Vagina (tissue), 2 donors: ENCODE data around the gene TEX54. TPM values are rescaled to one million over a fixed set of nuclear protein-coding genes. Genes with fewer than 3 reads are reported as not detected.

Experiments
- DNase-seq, 2 donors: peaks; one replicate each; pipeline ENCODE4 v3.0.0-alpha.2; 2017; ENCODE audit errors: extremely low spot score in 2 of 2
- H3K27ac ChIP-seq: fragments of 200-600 bp; sonication (generic); one replicate; pipeline ENCODE4 v1.5.1; 2019
- H3K27me3 ChIP-seq: fragments of 200-600 bp; sonication (generic); one replicate; pipeline ENCODE4 v1.5.1; 2019
- H3K36me3 ChIP-seq, 2 donors: fragments of 200-600 bp; sonication (generic); one replicate each; pipeline ENCODE4 v1.5.1; 2017 to 2019
- H3K4me1 ChIP-seq: fragments of 200-600 bp; sonication (generic); one replicate; pipeline ENCODE4 v1.5.1; 2019
- H3K4me3 ChIP-seq, 2 donors: fragments of 200-600 bp; sonication (generic); 1 replicate in 1 of 2; 2 replicates in 1 of 2; pipeline ENCODE4 v1.5.1; 2016 to 2019
- H3K9me3 ChIP-seq: fragments of 200-600 bp; sonication (generic); one replicate; pipeline ENCODE4 v1.5.1; 2019
- CTCF ChIP-seq, 3 experiments: fragments of 450-650 bp in 2 of 3; fragments of 200-600 bp in 1 of 3; sonication (generic) in 1 of 3; IDR thresholded peaks; one replicate each; pipeline ENCODE4 v1.5.1; 2017 to 2019; ENCODE audit warnings: antibody characterized with exemption in 3 of 3, mild to moderate bottlenecking in 2 of 3, moderate library complexity in 2 of 3
- POLR2A ChIP-seq, 2 donors: fragments of 450-650 bp; IDR thresholded peaks; one replicate each; pipeline ENCODE4 v1.6.1; 2017; ENCODE audit warnings: antibody characterized with exemption in 2 of 2, mild to moderate bottlenecking in 2 of 2, moderate library complexity in 2 of 2
- POLR2AphosphoS5 ChIP-seq, 2 donors: sonication (generic); formaldehyde crosslinking; IDR thresholded peaks; one replicate each; pipeline ENCODE4 v1.9.0; 2017; ENCODE audit warnings: antibody characterized with exemption in 2 of 2, mild to moderate bottlenecking in 2 of 2, low read depth in 1 of 2; ENCODE audit not compliant: insufficient read depth in 1 of 2
- intact Hi-C: fragments of 100-400 bp; cut with DNase I; formaldehyde crosslinking; loops from one replicate; pipeline ENCODE4 v1.15.1; 2023
- total RNA-seq: library from RNA; depleted of rRNA; stranded (reverse); fragments of >200 nt; gene quantifications from one replicate; pipeline ENCODE4 v1.2.3, GENCODE V29; 2016

TEX54 gene
- total RNA-seq, result not detected

- peak within 1 kb of the TSS; percentile 96 to 99 for H3K4me3 ChIP-seq
- H3K9me3 ChIP-seq, result no peaks in the 10 kb centered on the region
- H3K27ac ChIP-seq, result peak within 1 kb of the TSS; percentile 94
- intact Hi-C loops, result loop anchor here (10.0 kb wide), 1 partner anchor 48 kb away; the partner anchor contains the start of gene TMEM179B
- no peaks in the 10 kb centered on the region for H3K27me3 ChIP-seq
- peak in 1 of 2 donors; percentile 5 for TF ChIP-seq POLR2AphosphoS5 (IDR thresholded peaks at IDR 0.05; ENCODE audit: insufficient read depth in 1 of 2, low read depth in 1 of 2)
- TF ChIP-seq CTCF (IDR thresholded peaks at IDR 0.05), result no peak
- peaks cover 0 to 14% of the 10 kb centered on the region in 2 donors for H3K36me3 ChIP-seq
- DNase-seq, result peak in 1 of 2 donors; percentile 93
- H3K4me1 ChIP-seq, result peaks cover 59% of the 10 kb centered on the region
Measured at GRCh38 chr11:62832336-62833234, at the start of gene TEX54. Gene TEX54 (minus strand): TSS chr11:62832841.

GRCh38 chr11:62882431-62882749, 49.7 kb upstream of the TEX54 start:
- Histone ChIP-seq H3K9me3 (no peaks in the 10 kb centered on the region), H3K27me3 (no peaks in the 10 kb centered on the region), H3K4me3 (peak overlapping the region; percentile 98 to 100), H3K27ac (peak overlapping the region; percentile 100), H3K4me1 (peaks cover 64% of the 10 kb centered on the region), H3K36me3 (peaks cover 0 to 49% of the 10 kb centered on the region in 2 donors)
- intact Hi-C loops, result no loop called here
- no peak for TF ChIP-seq POLR2A (IDR thresholded peaks at IDR 0.05)
- TF ChIP-seq CTCF (IDR thresholded peaks at IDR 0.05), result no peak
- TF ChIP-seq POLR2AphosphoS5 (IDR thresholded peaks at IDR 0.05; ENCODE audit: insufficient read depth in 1 of 2, low read depth in 1 of 2), result no peak
- DNase-seq, result no peak

GRCh38 chr11:62881579-62882430, 49.2 kb upstream of the TEX54 start:
- DNase-seq, result peak; percentile 98 to 99
- peaks cover 58% of the 10 kb centered on the region for H3K4me1 ChIP-seq
- no peaks in the 10 kb centered on the region for H3K27me3 ChIP-seq
- TF ChIP-seq POLR2AphosphoS5 (IDR thresholded peaks at IDR 0.05; ENCODE audit: insufficient read depth in 1 of 2, low read depth in 1 of 2) (peak in 1 of 2 donors; percentile 98), CTCF (IDR thresholded peaks at IDR 0.05) (no peak), POLR2A (IDR thresholded peaks at IDR 0.05) (peak in 1 of 2 donors; percentile 7)
- H3K4me3 ChIP-seq, result peak overlapping the region; percentile 98 to 100
- H3K9me3 ChIP-seq, result no peaks in the 10 kb centered on the region
- peaks cover 0 to 43% of the 10 kb centered on the region in 2 donors for H3K36me3 ChIP-seq
- intact Hi-C loops, result no loop called here
- peak overlapping the region; percentile 100 for H3K27ac ChIP-seq

- peaks cover 0 to 35% of the 10 kb centered on the region in 2 donors for H3K36me3 ChIP-seq
- H3K4me1 ChIP-seq, result peaks cover 53% of the 10 kb centered on the region
- peak within 1 kb of the TSS; percentile 98 to 100 for H3K4me3 ChIP-seq
- TF ChIP-seq CTCF (IDR thresholded peaks at IDR 0.05) (peak in 2 of 3 experiments; percentile 44 to 72), POLR2AphosphoS5 (IDR thresholded peaks at IDR 0.05; ENCODE audit: insufficient read depth in 1 of 2, low read depth in 1 of 2) (peak; percentile 82 to 100), POLR2A (IDR thresholded peaks at IDR 0.05) (peak; percentile 87 to 99)
- peak within 1 kb of the TSS; percentile 100 for H3K27ac ChIP-seq
- H3K27me3 ChIP-seq, result no peaks in the 10 kb centered on the region
- intact Hi-C loops, result no loop called here
- DNase-seq, result peak in 1 of 2 donors; percentile 97
- no peaks in the 10 kb centered on the region for H3K9me3 ChIP-seq
Measured at GRCh38 chr11:62880803-62881578, 48.4 kb upstream of the TEX54 start, which contains the start of gene SLC3A2. Gene SLC3A2 (plus strand): TSS chr11:62880896. CDS start chr11:62881024, 128 bp downstream.
